Measurements from ENCODE around the gene RALY. TPM values are rescaled to one million over a fixed set of nuclear protein-coding genes. Genes with fewer than 3 reads are reported as not detected.

RALY gene
- total and polyA plus RNA-seq, 2 donors (not counting 3 experiments of a cell fraction or from before 2014, with no cell fraction given): 142 to 146 TPM

- Histone ChIP-seq H3K27ac (ENCODE audit: insufficient read depth, low read depth, low read length) (no peak overlapping the region), H3K79me2 (ENCODE audit: control insufficient read depth, insufficient read depth, low read length) (no peaks in the 10 kb centered on the region), H3K9me1 (replicated peaks; ENCODE audit: control insufficient read depth, extremely low read depth, insufficient read depth, low read length) (no peaks in the 10 kb centered on the region), H3K4me1 (ENCODE audit: control insufficient read depth, extremely low read depth, insufficient read depth, low read length) (no peaks in the 10 kb centered on the region), H3K9me3 (replicated peaks; ENCODE audit: control insufficient read depth, insufficient read depth, low read length) (no peaks in the 10 kb centered on the region), H3K4me3 (replicated peaks in 1 of 3; ENCODE audit: insufficient read depth in 1 of 3, low read depth in 1 of 3, low read length in 3 of 3) (no peak overlapping the region), H3K36me3 (ENCODE audit: control insufficient read depth in 2 of 2, extremely low read depth in 1 of 2, insufficient read depth in 2 of 2, low read length in 2 of 2) (no peaks in the 10 kb centered on the region), H3K27me3 (ENCODE audit: control insufficient read depth in 2 of 2, insufficient read depth in 2 of 2, low read length in 2 of 2) (peaks cover 2 to 4% of the 10 kb centered on the region in 2 experiments), H2AFZ (ENCODE audit: low read depth, low read length) (no peak overlapping the region), H4K20me1 (replicated peaks; ENCODE audit: control insufficient read depth, extremely low read depth, insufficient read depth, low read length) (no peaks in the 10 kb centered on the region), H3K9ac (replicated peaks; ENCODE audit: extremely low read depth, insufficient read depth, low read length) (no peak overlapping the region), H3K4me2 (ENCODE audit: insufficient read depth, low read length) (no peak overlapping the region)
- ChIA-PET CTCF (interaction anchor here (0.8 to 1.3 kb wide), 2 partner anchors 40 to 92 kb away, joined by 3 to 5 read pairs; no protein-coding TSS in a partner anchor), POLR2A (no interaction called here)
- FAIRE-seq (no peak), DNase-seq (ENCODE audit: low read depth, low spot score) (no peak)
- intact Hi-C loops (cut with micrococcal nuclease) (no loop called here), dilution Hi-C loops (cut with MboI; ENCODE audit: extremely low pct_ligation_motif_present, low sequenced_read_pairs) (no loop called here)
- no TSS peak for BruUV-seq (replicated peaks)
- TF ChIP-seq FOS (IDR thresholded peaks at IDR 0.05; ENCODE audit: borderline replicate concordance, insufficient read depth, low read length): no peak
- TF ChIP-seq EZH2 (IDR thresholded peaks at IDR 0.05; ENCODE audit: borderline replicate concordance, low read depth, low read length, severe bottlenecking): no peak
- no peak for TF ChIP-seq CTCF (IDR thresholded peaks at IDR 0.05; ENCODE audit: extremely low read depth in 1 of 2, insufficient read depth in 1 of 2, low read depth in 1 of 2, low read length in 2 of 2)
- no peak for TF ChIP-seq POLR2AphosphoS5 (IDR thresholded peaks at IDR 0.05; ENCODE audit: insufficient read depth, low read depth, low read length)
- no peak for TF ChIP-seq GATA2 (IDR thresholded peaks at IDR 0.05; ENCODE audit: insufficient read depth, insufficient read length, low read depth, low read length)
- no peak for TF ChIP-seq MAX (IDR thresholded peaks at IDR 0.05; ENCODE audit: insufficient read depth, insufficient read length)
- TF ChIP-seq JUN (IDR thresholded peaks at IDR 0.05; ENCODE audit: borderline replicate concordance, insufficient read depth, insufficient read length, low read depth): no peak
- TF ChIP-seq MYC (IDR thresholded peaks at IDR 0.05; ENCODE audit: low read depth, low read length): no peak
- TF ChIP-seq POLR2A (IDR thresholded peaks at IDR 0.05; ENCODE audit: low read depth, low read length): no peak
Measured at GRCh38 chr20:33954504-33954903, 39.2 kb upstream of the RALY start.

Data from endothelial cell of umbilical vein (primary cell).